Gastroesophageal sphincter (tissue), 4 donors: ENCODE measurements around the gene PDE5A. TPM values are rescaled to one million over a fixed set of nuclear protein-coding genes. Genes with fewer than 3 reads are reported as not detected.
"Not testable (repeated sequence)": the region's sequence is repeated elsewhere in the genome, so short reads cannot be mapped to it uniquely, and the experiment has no call there.

Source experiments
- ATAC-seq: fragments of 150-250 bp; one replicate; pipeline ENCODE4 v1.9.1; 2016; ENCODE audit warnings: mild to moderate bottlenecking, moderate library complexity
- H3K27ac ChIP-seq, 4 donors: fragments of 200-600 bp; sonication (generic) in 3 of 4; 1 replicate in 3 of 4; 2 replicates in 1 of 4; pipeline ENCODE4 v1.5.1; 2016 to 2019
- H3K27me3 ChIP-seq: fragments of 200-600 bp; sonication (generic); one replicate; pipeline ENCODE4 v1.5.1; 2019
- H3K36me3 ChIP-seq, 2 donors: fragments of 200-600 bp; sonication (generic); one replicate each; pipeline ENCODE4 v1.5.1; 2019; ENCODE audit warnings: control low read depth in 1 of 2
- H3K4me1 ChIP-seq, 3 donors: fragments of 200-600 bp; sonication (generic); 1 replicate in 2 of 3; 2 replicates in 1 of 3; pipeline ENCODE4 v1.5.1; 2016 to 2019; ENCODE audit warnings: control low read depth in 2 of 3
- H3K4me3 ChIP-seq, 2 donors: fragments of 200-600 bp; sonication (generic); one replicate each; pipeline ENCODE4 v1.5.1; 2019; ENCODE audit warnings: mild to moderate bottlenecking in 1 of 2, moderate library complexity in 1 of 2
- H3K9me3 ChIP-seq, 3 donors: fragments of 200-600 bp; sonication (generic); one replicate each; pipeline ENCODE4 v1.5.1; 2017 to 2019; ENCODE audit warnings: control low read depth in 2 of 3
- EP300 ChIP-seq: sonication (generic); formaldehyde crosslinking; IDR thresholded peaks from one replicate; pipeline ENCODE4 v1.6.1; 2017; ENCODE audit warnings: antibody characterized with exemption, mild to moderate bottlenecking
- POLR2A ChIP-seq, 2 donors: fragments of 450-650 bp; IDR thresholded peaks; one replicate each; pipeline ENCODE4 v1.6.1; 2017; ENCODE audit warnings: antibody characterized with exemption in 2 of 2, mild to moderate bottlenecking in 2 of 2, moderate library complexity in 1 of 2
- POLR2AphosphoS5 ChIP-seq: sonication (generic); formaldehyde crosslinking; IDR thresholded peaks from one replicate; pipeline ENCODE4 v1.6.1; 2017; ENCODE audit warnings: antibody characterized with exemption
- WGBS, 2 donors: methylation state at CpG; one replicate each; pipeline ENCODE4 v1.1.5; 2018; ENCODE audit warnings: low coverage in 1 of 2; 5-methylcytosine and 5-hydroxymethylcytosine counted together
- total RNA-seq, 4 donors: library from RNA; depleted of rRNA; stranded (reverse); fragments of >200 nt; gene quantifications; one replicate each; pipeline ENCODE4 v1.1.0, GENCODE V29; 2016
- TF ChIP-seq, protein P1 (sequence below), 4 experiments: fragments of 200-600 bp in 2 of 4; fragments of 450-650 bp in 2 of 4; sonication (generic) in 1 of 4; IDR thresholded peaks; one replicate each; pipeline ENCODE4 v1.5.1; 2017 to 2019; ENCODE audit warnings: antibody characterized with exemption in 4 of 4, mild to moderate bottlenecking in 2 of 4, moderate library complexity in 2 of 4

PDE5A gene
- total RNA-seq, 4 donors from 2014 or later = 126 to 358 (median 212) TPM

DNA sequence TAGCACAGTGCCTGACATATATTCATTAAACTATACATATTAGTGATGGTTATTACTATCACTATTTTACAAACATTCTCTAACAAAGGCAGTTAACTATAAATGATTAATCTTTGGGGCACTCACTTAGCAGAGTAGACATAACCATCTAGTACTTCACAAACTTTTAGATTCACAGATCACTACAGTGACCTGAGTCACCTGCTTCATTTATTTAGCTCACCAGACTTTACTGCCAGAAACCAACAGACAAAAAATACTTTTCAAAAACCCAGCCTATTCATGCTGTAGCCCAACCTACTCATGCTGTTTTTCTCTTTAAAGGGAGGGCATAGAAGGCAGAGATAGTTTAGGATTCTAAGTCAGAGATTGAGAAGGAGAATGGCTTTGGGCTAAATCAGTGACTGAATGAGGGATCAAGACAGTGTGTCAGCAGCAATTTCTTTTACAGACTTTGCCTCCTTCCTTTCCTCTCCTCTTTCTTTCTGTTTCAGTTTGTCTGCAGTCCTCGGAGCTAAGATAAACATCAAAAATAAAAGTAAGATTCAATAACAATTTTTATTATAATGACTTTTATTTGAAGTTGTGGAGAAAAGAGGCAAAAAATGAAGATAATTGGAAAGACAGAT, 34.7 kb upstream of the PDE5A start:
- H3K27me3 ChIP-seq = no peaks in the 10 kb centered on the region
- H3K36me3 ChIP-seq = no peaks in the 10 kb centered on the region
- H3K27ac ChIP-seq = peak overlapping the region; percentile 73 to 77 (median 74)
- H3K4me1 ChIP-seq = peaks cover 0 to 54% (median 8%) of the 10 kb centered on the region in 3 donors
- no peaks in the 10 kb centered on the region for H3K9me3 ChIP-seq
- 0 to 14% methylated on average over 1 of the region's 1 CpG for WGBS, 2 donors
- TF ChIP-seq, protein P1, sequence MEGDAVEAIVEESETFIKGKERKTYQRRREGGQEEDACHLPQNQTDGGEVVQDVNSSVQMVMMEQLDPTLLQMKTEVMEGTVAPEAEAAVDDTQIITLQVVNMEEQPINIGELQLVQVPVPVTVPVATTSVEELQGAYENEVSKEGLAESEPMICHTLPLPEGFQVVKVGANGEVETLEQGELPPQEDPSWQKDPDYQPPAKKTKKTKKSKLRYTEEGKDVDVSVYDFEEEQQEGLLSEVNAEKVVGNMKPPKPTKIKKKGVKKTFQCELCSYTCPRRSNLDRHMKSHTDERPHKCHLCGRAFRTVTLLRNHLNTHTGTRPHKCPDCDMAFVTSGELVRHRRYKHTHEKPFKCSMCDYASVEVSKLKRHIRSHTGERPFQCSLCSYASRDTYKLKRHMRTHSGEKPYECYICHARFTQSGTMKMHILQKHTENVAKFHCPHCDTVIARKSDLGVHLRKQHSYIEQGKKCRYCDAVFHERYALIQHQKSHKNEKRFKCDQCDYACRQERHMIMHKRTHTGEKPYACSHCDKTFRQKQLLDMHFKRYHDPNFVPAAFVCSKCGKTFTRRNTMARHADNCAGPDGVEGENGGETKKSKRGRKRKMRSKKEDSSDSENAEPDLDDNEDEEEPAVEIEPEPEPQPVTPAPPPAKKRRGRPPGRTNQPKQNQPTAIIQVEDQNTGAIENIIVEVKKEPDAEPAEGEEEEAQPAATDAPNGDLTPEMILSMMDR (IDR thresholded peaks at IDR 0.05) = no peak
- TF ChIP-seq POLR2A (IDR thresholded peaks at IDR 0.05) (no peak), EP300 (no peak), POLR2AphosphoS5 (no peak)
- no peak for ATAC-seq
- H3K4me3 ChIP-seq = peak overlapping the region; percentile 28 to 38

DNA sequence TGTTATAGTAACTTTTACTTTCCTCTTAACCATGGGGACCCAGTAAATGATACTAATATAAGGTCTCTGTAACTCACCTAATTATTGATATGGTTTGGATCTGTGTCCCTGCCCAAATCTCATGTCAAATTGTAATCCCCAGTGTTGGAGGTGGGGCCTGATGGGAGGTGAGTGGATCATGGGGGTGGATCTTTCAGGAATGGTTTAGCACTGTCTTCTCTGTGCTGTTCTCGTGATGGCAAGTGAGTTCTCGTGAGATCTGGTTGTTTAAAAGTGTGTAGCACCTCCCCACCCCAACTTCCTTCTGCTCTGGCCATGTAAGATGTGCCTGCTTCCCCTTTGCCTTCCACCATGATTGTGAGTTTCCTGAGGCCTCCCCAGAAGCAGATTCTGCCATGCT, 34.0 kb upstream of the PDE5A start:
- H3K9me3 ChIP-seq, H3K4me3 ChIP-seq, H3K27me3 ChIP-seq, H3K36me3 ChIP-seq, ATAC-seq: not testable (repeated sequence)
- H3K27ac ChIP-seq = peak overlapping the region; percentile 73 to 77 (median 74)
- peaks cover 0 to 54% (median 8%) of the 10 kb centered on the region in 3 donors for H3K4me1 ChIP-seq
- 79 to 80% methylated on average over 1 to 2 of the region's 2 CpGs for WGBS, 2 donors

DNA sequence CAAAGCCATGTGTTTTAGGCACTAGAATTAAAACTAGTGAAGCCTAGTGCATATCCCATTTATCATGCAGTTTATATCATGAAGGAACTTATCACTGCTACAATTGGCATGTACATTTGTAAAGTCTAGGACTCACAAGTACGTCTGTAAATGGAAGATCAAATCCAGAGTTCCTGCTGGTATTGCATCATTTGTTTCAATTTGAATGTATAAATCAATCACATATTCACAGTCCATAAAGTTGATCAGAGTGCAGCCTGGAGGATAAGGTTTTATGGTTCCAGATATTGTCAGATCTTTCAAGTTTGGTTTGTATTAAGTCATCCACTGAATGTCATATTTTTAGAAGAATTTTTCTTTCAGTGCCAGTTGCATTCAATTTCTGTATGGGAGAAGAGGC, 32.6 kb upstream of the PDE5A start:
- Histone ChIP-seq H3K27ac (no peak overlapping the region), H3K4me1 (peaks cover 0 to 47% (median 8%) of the 10 kb centered on the region in 3 donors), H3K4me3 (no peak overlapping the region), H3K36me3 (no peaks in the 10 kb centered on the region), H3K9me3 (no peaks in the 10 kb centered on the region), H3K27me3 (no peaks in the 10 kb centered on the region)
- ATAC-seq = no peak
- 47 to 50% methylated on average over 1 of the region's 1 CpG for WGBS, 2 donors
- no peak for TF ChIP-seq POLR2A (IDR thresholded peaks at IDR 0.05)
- TF ChIP-seq POLR2AphosphoS5 = no peak
- TF ChIP-seq, protein P1 (IDR thresholded peaks at IDR 0.05) = no peak

GRCh38 chr4:119659576-119659975, 31.0 kb upstream of the PDE5A start:
- Histone ChIP-seq H3K4me1 (peaks cover 0 to 32% (median 4%) of the 10 kb centered on the region in 3 donors), H3K27ac (no peak overlapping the region), H3K36me3 (no peaks in the 10 kb centered on the region), H3K27me3 (no peaks in the 10 kb centered on the region), H3K4me3 (no peak overlapping the region), H3K9me3 (no peaks in the 10 kb centered on the region)
- TF ChIP-seq POLR2A (IDR thresholded peaks at IDR 0.05) (no peak), EP300 (no peak), POLR2AphosphoS5 (no peak)
- TF ChIP-seq, protein P1 (IDR thresholded peaks at IDR 0.05) = no peak
- no peak for ATAC-seq

DNA sequence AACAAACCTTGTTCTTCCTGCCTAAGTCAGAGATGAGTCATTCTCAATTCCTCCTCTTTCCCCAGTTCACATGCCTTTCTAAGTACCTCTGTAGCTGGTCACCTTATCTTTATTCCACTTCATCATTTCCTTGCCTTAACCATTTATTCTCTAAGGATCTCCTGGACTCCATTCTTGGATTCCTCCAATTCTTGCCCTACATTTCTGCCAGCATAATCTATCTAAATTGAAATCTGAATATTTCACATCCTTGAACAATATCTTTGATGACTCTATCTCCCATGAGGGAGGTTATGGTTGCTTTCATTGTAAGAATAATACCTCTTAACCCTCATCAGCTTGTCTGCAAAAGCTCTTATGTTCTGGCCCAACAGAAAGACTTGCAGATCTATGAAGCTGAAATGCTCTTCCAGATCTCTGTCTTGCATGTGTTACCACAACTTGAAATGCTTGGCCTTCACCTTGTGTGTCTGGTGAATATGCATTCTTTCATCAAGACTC, 28.6 kb upstream of the PDE5A start:
- TF ChIP-seq POLR2AphosphoS5 (no peak), POLR2A (IDR thresholded peaks at IDR 0.05) (no peak)
- ATAC-seq = no peak
- Histone ChIP-seq H3K9me3 (no peaks in the 10 kb centered on the region), H3K27ac (no peak overlapping the region), H3K27me3 (no peaks in the 10 kb centered on the region), H3K4me1 (peaks cover 0 to 12% (median 0%) of the 10 kb centered on the region in 3 donors), H3K4me3 (no peak overlapping the region), H3K36me3 (no peaks in the 10 kb centered on the region)

- TF ChIP-seq POLR2A (IDR thresholded peaks at IDR 0.05) = no peak
- TF ChIP-seq POLR2AphosphoS5 = no peak
- TF ChIP-seq EP300 = no peak
- TF ChIP-seq, protein P1 (IDR thresholded peaks at IDR 0.05) = no peak
- Histone ChIP-seq H3K4me3 (no peak overlapping the region), H3K36me3 (no peaks in the 10 kb centered on the region), H3K4me1 (peaks cover 0 to 12% (median 0%) of the 10 kb centered on the region in 3 donors), H3K9me3 (no peaks in the 10 kb centered on the region), H3K27me3 (no peaks in the 10 kb centered on the region), H3K27ac (no peak overlapping the region)
- no peak for ATAC-seq
Observed at GRCh38 chr4:119656342-119656741, 27.7 kb upstream of the PDE5A start.
